GM18870 (cell line): ENCODE data around the gene CACNA1H.

Experiments
- ATAC-seq: cut with Tn5 transposase; IDR thresholded peaks from one replicate; pipeline ENCODE4 v1.9.1; 2021; ENCODE audit warnings: moderate library complexity; ENCODE audit not compliant: unreplicated experiment

CACNA1H gene

GRCh38 chr16:1156055-1156982 lies 3.4 kb downstream of the CACNA1H start:
- ATAC-seq: no peak

- no peak for ATAC-seq
Observed at GRCh38 chr16:1156983-1157638, 4.2 kb downstream of the CACNA1H start.

GRCh38 chr16:1157639-1158455 lies 4.9 kb downstream of the CACNA1H start:
- ATAC-seq: no peak

- ATAC-seq: no peak
Observed at GRCh38 chr16:1158456-1159324, 5.8 kb downstream of the CACNA1H start.

GRCh38 chr16:1159325-1159972 lies 6.5 kb downstream of the CACNA1H start:
- ATAC-seq: no peak

- no peak for ATAC-seq
Observed at GRCh38 chr16:1159973-1160772, 7.3 kb downstream of the CACNA1H start.

- no peak for ATAC-seq
Observed at GRCh38 chr16:1160773-1161348, 8.0 kb downstream of the CACNA1H start.

GRCh38 chr16:1162701-1163566 lies 10.0 kb downstream of the CACNA1H start:
- ATAC-seq: no peak

GRCh38 chr16:1163567-1164055 lies 10.7 kb downstream of the CACNA1H start:
- ATAC-seq: no peak

- no peak for ATAC-seq
Observed at GRCh38 chr16:1164382-1164781, 11.5 kb downstream of the CACNA1H start.

- no peak for ATAC-seq
Observed at GRCh38 chr16:1164975-1165374, 12.1 kb downstream of the CACNA1H start.

GRCh38 chr16:1165511-1165910 lies 12.6 kb downstream of the CACNA1H start:
- no peak for ATAC-seq

- ATAC-seq: no peak
Observed at GRCh38 chr16:1167276-1168107, 14.6 kb downstream of the CACNA1H start.

- ATAC-seq: no peak
Observed at GRCh38 chr16:1168837-1169236, 15.9 kb downstream of the CACNA1H start.

GRCh38 chr16:1169285-1170075 lies 16.6 kb downstream of the CACNA1H start:
- no peak for ATAC-seq

- no peak for ATAC-seq
Observed at GRCh38 chr16:1170076-1170418, 17.1 kb downstream of the CACNA1H start.
